SK-N-SH treated with all-trans-retinoic acid at 6 μM for 48 hours (cell line): ENCODE results near the gene TCEAL3.

Experiments
- ATAC-seq: fragments of 200-7000 bp; cut with Tn5 transposase; 3 replicates; pipeline ENCODE4 v1.9.1; 2020; ENCODE audit warnings: mild to moderate bottlenecking, moderate library complexity
- ARNTL ChIP-seq: fragments of 450-650 bp; formaldehyde crosslinking; IDR thresholded peaks from 2 replicates; pipeline ENCODE4 v1.5.0; 2020; ENCODE audit warnings: low read depth, mild to moderate bottlenecking, moderate library complexity, borderline replicate concordance
- BACH2 ChIP-seq: fragments of 250-450 bp; sonication (Bioruptor Pico); IDR thresholded peaks from 2 replicates; pipeline ENCODE4 v1.9.0; 2021; ENCODE audit warnings: mild to moderate bottlenecking, borderline replicate concordance
- CREB5 ChIP-seq: fragments of 250-450 bp; sonication (Bioruptor Pico); IDR thresholded peaks from 2 replicates; pipeline ENCODE4 v1.5.1; 2020; ENCODE audit warnings: low read depth, mild to moderate bottlenecking, moderate library complexity
- ESRRG ChIP-seq: fragments of 250-450 bp; sonication (Bioruptor Pico); IDR thresholded peaks from 2 replicates; pipeline ENCODE4 v1.6.1; 2021; ENCODE audit warnings: mild to moderate bottlenecking
- GLIS3 ChIP-seq: fragments of 250-450 bp; sonication (Bioruptor Pico); IDR thresholded peaks from 2 replicates; pipeline ENCODE4 v1.5.0; 2020; ENCODE audit warnings: mild to moderate bottlenecking, moderate library complexity
- ISL1 ChIP-seq: fragments of 250-450 bp; sonication (Bioruptor Pico); IDR thresholded peaks from 2 replicates; pipeline ENCODE4 v2.1.2; 2022; ENCODE audit warnings: mild to moderate bottlenecking, moderate library complexity
- PATZ1 ChIP-seq: fragments of 250-450 bp; sonication (Bioruptor Pico); IDR thresholded peaks from 2 replicates; pipeline ENCODE4 v1.8.0; 2020; ENCODE audit warnings: mild to moderate bottlenecking, moderate library complexity, borderline replicate concordance
- POU6F1 ChIP-seq: fragments of 250-450 bp; sonication (Bioruptor Pico); IDR thresholded peaks from 2 replicates; pipeline ENCODE4 v1.8.0; 2021; ENCODE audit warnings: low read depth, mild to moderate bottlenecking, moderate library complexity, borderline replicate concordance
- PPARA ChIP-seq: fragments of 250-450 bp; sonication (Bioruptor Pico); IDR thresholded peaks from 2 replicates; pipeline ENCODE4 v1.5.0; 2020; ENCODE audit warnings: mild to moderate bottlenecking, borderline replicate concordance
- RARB ChIP-seq: fragments of 250-450 bp; sonication (Bioruptor Pico); IDR thresholded peaks from 2 replicates; pipeline ENCODE4 v1.8.0; 2021; ENCODE audit warnings: mild to moderate bottlenecking, moderate library complexity
- SNAI2 ChIP-seq: fragments of 250-450 bp; sonication (Bioruptor Pico); IDR thresholded peaks from 2 replicates; pipeline ENCODE4 v1.5.0; 2020; ENCODE audit warnings: mild to moderate bottlenecking, moderate library complexity
- TCF4 ChIP-seq: fragments of 250-450 bp; sonication (Bioruptor Pico); IDR thresholded peaks from 2 replicates; pipeline ENCODE4 v1.8.0; 2021; ENCODE audit warnings: mild to moderate bottlenecking, moderate library complexity, borderline replicate concordance
- TSHZ2 ChIP-seq: fragments of 250-450 bp; sonication (Bioruptor Pico); IDR thresholded peaks from 2 replicates; pipeline ENCODE4 v1.5.0; 2020; ENCODE audit warnings: mild to moderate bottlenecking, moderate library complexity
- ZC3H10 ChIP-seq: fragments of 250-450 bp; sonication (Bioruptor Pico); IDR thresholded peaks from 2 replicates; pipeline ENCODE4 v1.5.1; 2021; ENCODE audit warnings: mild to moderate bottlenecking, moderate library complexity
- ZFP3 ChIP-seq: fragments of 250-450 bp; sonication (Bioruptor Pico); IDR thresholded peaks from 2 replicates; pipeline ENCODE4 v1.5.0; 2020; ENCODE audit warnings: mild to moderate bottlenecking, moderate library complexity
- ZFP30 ChIP-seq: fragments of 450-650 bp; formaldehyde crosslinking; IDR thresholded peaks from 2 replicates; pipeline ENCODE4 v1.5.0; 2022; ENCODE audit warnings: mild to moderate bottlenecking, moderate library complexity
- ZNF565 ChIP-seq: fragments of 450-650 bp; formaldehyde crosslinking; conservative IDR thresholded peaks from 2 replicates; pipeline ENCODE4 v1.5.0; 2020; ENCODE audit warnings: low read depth, mild to moderate bottlenecking, moderate library complexity
- ZNF8 ChIP-seq: fragments of 450-650 bp; formaldehyde crosslinking; IDR thresholded peaks from 2 replicates; pipeline ENCODE4 v1.5.0; 2020; ENCODE audit warnings: mild to moderate bottlenecking, moderate library complexity
- TF ChIP-seq, protein P1 (sequence below): fragments of 250-450 bp; sonication (Bioruptor Pico); IDR thresholded peaks from 2 replicates; pipeline ENCODE4 v1.5.1; 2021; ENCODE audit warnings: mild to moderate bottlenecking, moderate library complexity

The TCEAL3 gene

GRCh38 chrX:103629318-103630170 lies 21.8 kb downstream of the TCEAL3 start (continued):
- TF ChIP-seq PATZ1 (CRISPR knock-in tag), result no peak
- TF ChIP-seq POU6F1, result no peak
- no peak for TF ChIP-seq TCF4 (CRISPR knock-in tag)

- ATAC-seq, result no peak
- TF ChIP-seq CREB5 (CRISPR knock-in tag) (no peak), ESRRG (CRISPR knock-in tag) (no peak), ZNF8 (CRISPR knock-in tag) (no peak), ZC3H10 (no peak), BACH2 (CRISPR knock-in tag) (no peak), ZNF565 (no peak), ARNTL (CRISPR knock-in tag) (no peak), POU6F1 (no peak), PPARA (CRISPR knock-in tag) (no peak), ISL1 (CRISPR knock-in tag) (no peak), SNAI2 (no peak), RARB (CRISPR knock-in tag) (no peak), TSHZ2 (CRISPR knock-in tag) (no peak), TCF4 (CRISPR knock-in tag) (no peak), ZFP30 (no peak)
- TF ChIP-seq, protein P1, sequence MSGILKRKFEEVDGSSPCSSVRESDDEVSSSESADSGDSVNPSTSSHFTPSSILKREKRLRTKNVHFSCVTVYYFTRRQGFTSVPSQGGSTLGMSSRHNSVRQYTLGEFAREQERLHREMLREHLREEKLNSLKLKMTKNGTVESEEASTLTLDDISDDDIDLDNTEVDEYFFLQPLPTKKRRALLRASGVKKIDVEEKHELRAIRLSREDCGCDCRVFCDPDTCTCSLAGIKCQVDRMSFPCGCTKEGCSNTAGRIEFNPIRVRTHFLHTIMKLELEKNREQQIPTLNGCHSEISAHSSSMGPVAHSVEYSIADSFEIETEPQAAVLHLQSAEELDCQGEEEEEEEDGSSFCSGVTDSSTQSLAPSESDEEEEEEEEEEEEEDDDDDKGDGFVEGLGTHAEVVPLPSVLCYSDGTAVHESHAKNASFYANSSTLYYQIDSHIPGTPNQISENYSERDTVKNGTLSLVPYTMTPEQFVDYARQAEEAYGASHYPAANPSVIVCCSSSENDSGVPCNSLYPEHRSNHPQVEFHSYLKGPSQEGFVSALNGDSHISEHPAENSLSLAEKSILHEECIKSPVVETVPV, result no peak
Measured at GRCh38 chrX:103630171-103630511, 22.4 kb downstream of the TCEAL3 start.

GRCh38 chrX:103631145-103631544 lies 23.4 kb downstream of the TCEAL3 start:
- TF ChIP-seq GLIS3 (CRISPR knock-in tag), result no peak
- no peak for TF ChIP-seq PATZ1 (CRISPR knock-in tag)
- no peak for TF ChIP-seq CREB5 (CRISPR knock-in tag)
- no peak for TF ChIP-seq ZFP3
- no peak for TF ChIP-seq ZNF565
- TF ChIP-seq BACH2 (CRISPR knock-in tag), result no peak
- TF ChIP-seq, protein P1, result no peak
- no peak for ATAC-seq
